NOMO-1 (cell line): ENCODE results near the gene LIM2.
"Not testable (repeated sequence)": the region's sequence is repeated elsewhere in the genome, so short reads cannot be mapped to it uniquely, and the experiment has no call there.

Source experiments
- DNase-seq, 2 experiments: peaks; one replicate each; lab custom pipeline; 2025; ENCODE audit not compliant: unreplicated experiment in 2 of 2; lab: John Stamatoyannopoulos, UW

The LIM2 gene

DNA sequence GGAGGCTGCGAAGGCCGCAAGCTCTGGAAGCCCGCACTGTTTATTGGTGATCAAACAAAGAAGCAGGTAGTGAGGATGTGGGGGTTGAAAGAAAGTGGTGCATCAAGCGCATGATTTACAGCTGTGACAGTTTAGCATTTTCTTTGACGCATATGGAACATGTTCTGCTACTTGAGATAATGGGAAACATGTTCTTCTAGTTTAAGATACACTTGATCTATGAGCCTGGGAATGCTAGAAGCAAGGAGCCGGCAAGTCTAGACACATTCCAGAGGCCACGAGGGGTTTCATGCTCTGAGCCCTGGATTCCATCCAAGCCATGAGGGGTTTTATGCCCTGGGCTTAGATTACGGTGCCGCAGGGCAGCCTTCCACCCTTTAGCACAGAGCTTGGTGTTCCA, 9.7 kb upstream of the LIM2 start:
- DNase-seq = not testable (repeated sequence)

DNA sequence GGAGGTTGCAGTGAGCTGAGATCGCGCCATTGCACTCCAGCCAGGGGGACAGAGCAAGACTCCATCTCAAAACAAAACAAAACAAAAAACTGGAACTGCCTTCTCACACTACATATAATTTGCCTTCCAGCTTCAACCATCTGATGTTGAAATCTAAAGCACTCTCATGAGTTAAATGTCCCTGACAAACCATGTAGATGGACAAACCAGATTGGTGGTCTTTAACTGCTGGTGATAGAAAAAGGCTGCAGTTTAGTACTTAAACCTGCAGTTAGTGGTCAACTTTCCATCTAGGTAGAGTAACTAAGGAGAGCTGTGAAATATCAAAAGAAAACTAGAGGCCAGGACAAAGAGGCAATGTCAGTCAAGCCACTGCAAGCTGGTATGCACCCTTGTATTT, 8.4 kb upstream of the LIM2 start:
- DNase-seq = no peak

- DNase-seq = peak; percentile 99
These were observed 6.5 kb upstream of the LIM2 start for GRCh38 chr19:51394050-51394836.

GRCh38 chr19:51392701-51393100, 4.9 kb upstream of the LIM2 start:
- DNase-seq = no peak

DNA sequence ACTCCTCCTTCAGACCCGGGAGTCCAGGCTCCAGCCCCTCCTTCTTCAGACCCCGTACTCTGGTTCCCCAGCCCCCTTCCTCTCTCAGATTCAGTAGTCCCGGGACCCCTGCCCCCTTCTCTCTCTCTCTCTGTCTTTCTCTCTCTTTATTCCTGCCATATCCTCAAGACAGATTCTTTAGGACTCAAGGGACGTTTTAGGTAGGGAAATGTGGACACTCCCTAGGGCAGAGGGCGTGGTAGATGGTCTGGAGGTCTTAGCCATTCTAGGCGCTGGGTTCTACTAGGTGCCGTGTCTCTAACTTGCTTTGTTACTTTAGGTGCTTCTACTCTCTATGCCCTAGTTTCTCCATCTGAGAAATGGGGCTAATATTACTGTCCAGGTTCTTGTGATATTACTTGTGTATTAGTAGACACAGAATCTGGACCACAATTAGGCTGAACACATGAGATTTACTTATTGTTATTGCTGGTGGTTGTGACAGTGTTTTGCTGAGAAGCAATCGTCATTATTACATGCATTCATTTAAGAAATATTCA, 3.4 kb upstream of the LIM2 start:
- DNase-seq = no peak

DNA sequence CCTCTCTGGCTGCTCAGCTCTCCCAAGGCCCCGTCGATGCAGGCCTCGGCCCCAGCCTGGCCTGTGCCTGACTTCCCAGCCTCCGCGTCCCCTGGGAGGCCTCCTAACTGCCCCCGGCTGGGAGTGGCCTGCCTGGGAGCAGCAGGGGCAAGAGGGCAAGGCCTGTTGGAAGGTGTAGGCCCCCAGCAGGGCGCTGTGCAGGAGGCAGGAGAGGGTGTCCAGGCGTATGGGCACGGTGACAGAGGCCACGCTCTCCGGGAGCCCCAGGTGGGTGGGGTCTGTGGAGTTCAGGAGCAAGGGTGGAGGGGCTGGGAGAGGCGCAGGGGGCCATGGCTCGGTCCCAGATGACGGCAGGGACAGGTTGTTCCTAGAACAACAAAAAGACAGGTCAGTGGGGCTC, 1.4 kb upstream of the LIM2 start:
- no peak for DNase-seq

DNA sequence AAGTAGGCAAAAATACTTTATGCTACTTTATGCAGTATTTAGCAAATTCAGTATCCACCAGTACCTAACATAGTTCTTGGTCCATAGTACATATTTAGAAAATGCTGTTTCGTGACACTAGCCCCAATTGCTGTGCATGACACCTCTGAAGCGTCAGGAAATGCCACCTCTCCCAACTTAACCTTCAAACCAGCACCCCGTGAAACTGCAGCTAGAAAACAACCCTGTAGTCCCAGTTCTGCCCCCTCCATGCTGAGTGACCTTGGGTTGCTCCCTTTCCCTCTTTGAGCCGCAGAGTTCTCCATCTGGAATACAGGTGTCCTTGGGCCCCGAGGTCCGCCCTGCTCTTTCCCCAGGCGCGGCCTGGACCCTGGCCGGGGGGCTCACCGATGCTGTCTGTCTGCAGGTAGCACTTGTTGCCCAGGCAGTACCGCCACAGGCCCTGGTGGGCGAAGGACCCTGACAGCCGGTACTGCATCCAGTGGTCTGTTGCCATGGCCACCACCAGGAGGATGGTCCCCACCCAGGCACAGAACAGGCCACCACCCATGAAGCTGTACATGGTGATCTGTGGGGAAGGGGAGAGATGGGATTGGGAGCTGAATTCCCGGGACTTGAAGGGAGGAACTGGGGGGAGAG, 773 bp downstream of the LIM2 start:
- DNase-seq = no peak

DNA sequence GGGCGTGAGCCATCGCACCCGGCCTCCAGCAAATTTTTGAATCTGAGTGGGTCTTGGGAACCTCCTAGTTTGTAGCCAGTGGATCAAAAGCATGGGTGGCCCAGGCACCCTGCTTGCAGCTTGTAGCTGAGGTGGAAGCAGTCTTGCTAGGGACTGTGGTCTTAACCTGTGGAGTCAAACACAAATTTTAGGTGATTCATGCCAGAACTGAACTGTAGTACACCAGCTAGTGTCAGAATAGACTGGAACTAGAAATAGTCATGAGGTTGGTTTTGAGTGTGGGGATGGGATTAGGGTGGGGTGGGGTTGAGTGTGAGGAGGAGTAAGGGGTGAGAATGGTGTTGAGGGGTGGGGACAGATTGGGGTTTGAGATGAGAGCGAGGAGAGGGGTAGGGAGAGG, 5.8 kb downstream of the LIM2 start:
- DNase-seq = no peak

- no peak for DNase-seq
These were observed 7.4 kb downstream of the LIM2 start for GRCh38 chr19:51380379-51380778.

GRCh38 chr19:51377422-51377821, 10.4 kb downstream of the LIM2 start:
- DNase-seq = no peak

DNA sequence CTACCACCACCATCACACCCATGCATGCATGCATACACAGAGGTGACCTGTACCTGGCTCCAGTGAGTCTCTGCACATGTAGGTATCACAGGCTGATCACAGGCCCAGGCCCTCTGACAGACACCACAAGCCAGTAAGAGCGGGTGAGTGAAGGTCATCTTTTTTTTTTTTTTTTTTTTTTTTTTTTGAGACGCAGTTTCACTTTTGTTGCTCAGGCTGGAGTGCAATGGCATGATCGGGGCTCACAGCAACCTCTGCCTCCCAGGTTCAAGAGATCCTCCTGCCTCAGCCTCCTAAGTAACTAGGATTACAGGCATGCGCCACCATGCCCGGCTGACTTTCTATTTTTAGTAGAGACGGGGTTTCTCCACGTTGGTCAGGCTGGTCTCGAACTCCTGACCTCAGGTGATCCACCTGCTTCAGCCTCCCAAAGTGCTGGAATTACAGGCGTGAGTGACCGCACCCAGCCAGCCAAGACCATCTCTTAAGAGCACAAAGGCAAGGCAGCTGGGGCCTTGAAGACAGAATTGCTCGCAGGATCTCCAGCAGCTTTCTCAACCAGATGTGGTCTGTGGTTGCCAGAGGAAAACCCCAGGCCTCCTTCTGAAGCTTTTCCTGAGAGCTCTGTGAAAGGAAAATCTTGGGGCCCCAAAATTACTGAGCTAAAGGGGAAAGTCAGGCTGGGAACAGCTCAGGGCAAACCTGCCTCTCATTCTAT, 12.1 kb downstream of the LIM2 start:
- no peak for DNase-seq

DNA sequence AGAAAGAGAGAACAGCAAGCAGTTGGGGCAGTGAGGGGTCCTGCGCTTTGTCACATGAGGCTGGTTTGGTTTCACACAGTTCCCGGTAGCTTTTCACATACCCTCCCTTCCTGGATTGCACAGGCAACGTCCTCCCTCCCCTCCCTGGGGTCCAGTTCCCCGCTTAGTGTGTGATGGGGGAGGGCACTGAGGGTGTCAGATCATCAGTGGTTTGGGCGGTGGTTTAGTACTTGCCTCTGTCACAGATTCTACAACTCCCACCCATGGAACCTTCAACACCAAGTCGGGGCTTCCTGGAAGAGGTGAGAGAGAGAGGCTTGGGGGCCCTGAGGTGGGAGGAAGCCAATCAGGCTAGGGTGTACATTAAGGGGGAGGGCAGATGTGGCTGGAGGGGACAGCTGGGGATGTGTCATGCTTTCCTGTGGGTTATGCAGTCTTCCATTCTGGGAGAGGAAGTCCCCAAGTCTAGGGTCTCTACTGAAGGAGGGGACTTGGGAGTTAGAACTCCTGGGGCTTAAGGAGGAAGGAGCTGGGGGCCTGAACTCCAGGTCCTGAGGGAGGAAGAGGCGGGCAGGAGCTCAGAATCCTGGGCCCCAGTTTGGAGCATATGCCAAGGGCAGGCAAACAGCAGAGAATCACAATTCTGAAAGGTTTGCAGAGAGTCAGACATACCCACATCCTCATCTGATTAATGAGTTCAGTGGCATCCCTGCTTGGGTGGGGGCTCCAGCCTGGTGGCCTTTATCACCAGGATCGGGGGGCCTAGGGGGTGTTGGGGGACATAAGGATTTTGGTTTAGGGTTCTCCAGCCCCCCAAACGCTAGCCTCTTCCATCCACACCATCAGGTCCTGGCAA, 14.9 kb downstream of the LIM2 start, which contains the start of gene NKG7:
Gene NKG7 (minus strand): TSS at position 6 of the 856 bp plus-strand sequence. CDS start 119 bp downstream, outside the sequence.
- DNase-seq = peak; percentile 91 to 94

DNA sequence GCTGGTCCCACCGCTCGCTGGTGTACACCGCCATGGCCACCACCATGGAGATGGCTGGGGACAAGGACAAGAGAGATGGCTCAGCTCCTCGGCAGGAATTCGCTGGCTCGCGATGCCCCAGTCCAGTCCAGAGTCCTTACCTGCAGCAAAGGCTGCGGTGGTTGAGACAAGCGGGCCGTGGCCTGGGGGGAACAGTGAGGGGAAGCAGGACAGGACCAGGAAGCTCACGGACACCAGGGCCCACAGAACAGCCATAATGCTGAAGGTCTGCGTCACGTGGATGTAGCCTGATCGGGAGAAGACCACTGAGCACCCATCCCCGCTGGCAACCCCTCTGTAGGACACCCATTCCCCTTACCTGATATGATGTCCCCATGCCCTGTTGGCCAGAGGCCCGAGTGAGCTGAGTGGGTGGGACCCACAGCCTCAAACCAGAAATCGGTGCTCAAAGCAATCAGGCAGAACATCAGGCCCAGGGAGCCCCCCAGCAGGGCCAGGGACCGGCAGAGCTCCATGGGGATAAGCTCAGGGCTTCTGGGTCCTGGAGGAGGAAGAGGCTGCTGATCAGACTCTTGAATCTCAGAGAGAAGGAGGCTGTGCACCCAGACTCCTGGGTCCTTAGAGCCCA, 15.6 kb downstream of the LIM2 start:
- DNase-seq = no peak

DNA sequence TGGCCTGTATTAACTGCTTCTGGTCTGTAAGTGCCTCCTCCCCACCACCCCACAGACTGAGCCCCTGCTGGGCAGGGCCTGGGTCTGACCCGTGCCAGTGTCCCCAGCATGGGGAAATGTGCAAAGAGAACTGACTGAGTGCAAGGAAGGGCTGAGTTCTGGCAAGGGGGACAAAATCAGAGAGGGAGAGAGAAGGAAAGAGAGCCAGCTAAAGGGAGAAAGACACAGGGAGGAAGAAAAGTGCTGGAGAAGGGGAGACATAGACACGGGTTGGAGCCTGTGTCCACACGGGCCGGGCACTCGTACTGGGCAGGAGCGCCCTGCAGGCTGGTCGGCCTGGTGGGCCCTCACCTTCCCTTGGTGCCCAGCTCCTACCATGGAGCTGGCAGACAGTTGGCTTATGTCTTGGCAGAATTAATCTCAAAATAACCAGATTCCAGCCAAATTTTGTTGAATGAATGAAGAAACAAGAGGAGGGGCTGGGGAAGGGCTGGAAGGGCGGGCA, 16.5 kb downstream of the LIM2 start:
- DNase-seq = no peak

DNA sequence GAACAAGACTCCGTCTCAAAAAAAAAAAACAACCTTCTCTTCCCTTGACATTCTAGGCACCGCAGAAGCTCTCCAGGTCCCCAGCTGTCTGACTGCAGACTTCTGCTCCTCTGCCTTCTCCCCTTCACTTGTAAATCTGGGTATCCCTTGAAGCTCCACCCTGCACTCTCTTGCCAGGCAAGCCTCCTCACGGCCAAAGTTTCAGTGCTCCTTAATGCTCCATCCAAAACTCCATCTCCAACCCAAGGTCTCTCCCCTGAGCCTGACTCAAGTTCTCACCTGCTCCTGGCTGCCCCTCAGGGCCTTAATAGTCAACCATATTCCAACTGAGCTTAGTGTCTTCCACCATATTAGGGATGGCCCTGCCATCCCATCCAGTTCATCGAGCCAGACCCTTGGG, 17.5 kb downstream of the LIM2 start:
- DNase-seq = no peak

- peak; percentile 44 to 45 for DNase-seq
These were observed 19.1 kb downstream of the LIM2 start, which contains the start of gene CLDND2 for GRCh38 chr19:51368366-51369282. Gene CLDND2 (minus strand): TSS chr19:51369003. CDS start chr19:51368577, 426 bp downstream.

- DNase-seq = peak; percentile 98
These were observed 20.0 kb downstream of the LIM2 start for GRCh38 chr19:51367565-51368365.

DNA sequence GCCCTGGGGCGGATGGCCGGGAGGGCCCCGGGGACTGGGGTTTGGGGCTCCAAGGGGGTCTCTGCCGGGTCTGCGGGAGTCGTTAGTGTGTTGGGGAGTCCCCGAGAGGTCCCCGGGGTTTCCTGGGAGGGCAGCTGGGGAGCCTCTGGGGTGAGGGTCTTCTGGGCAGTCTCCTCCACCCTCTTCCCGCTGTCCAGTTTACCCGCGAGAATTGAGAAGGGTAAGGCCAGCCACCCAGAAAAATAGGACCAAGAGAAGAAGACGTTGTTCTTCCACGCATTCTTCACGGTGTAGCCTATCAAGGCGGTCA, 20.6 kb downstream of the LIM2 start:
- no peak for DNase-seq
